ENCODE results near the gene CDK14. TPM values are rescaled to one million over a fixed set of nuclear protein-coding genes. Genes with fewer than 3 reads are reported as not detected.

Gene CDK14
- total RNA-seq, 1 donor from 2014 or later, result 3.2 TPM

DNA sequence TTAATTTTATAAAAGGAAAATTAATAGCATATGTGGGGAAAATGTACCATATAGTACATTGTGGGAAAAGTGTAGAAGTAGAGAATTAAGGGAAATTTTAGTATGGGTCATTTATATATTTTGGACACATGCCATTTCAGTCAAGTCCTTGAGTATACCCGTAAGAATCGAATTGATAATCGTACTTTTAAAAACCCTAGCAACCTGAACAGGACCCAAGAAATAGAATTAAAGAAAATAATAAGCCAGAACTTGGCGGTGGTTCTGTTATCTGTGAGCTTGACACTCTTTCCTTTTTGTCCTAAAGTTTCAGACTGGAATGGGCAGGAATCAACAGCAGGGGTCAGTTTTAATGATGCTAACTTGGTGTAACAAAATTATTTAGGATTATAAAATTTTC is 221.0 kb downstream of the CDK14 start:
- no peak for DNase-seq

DNA sequence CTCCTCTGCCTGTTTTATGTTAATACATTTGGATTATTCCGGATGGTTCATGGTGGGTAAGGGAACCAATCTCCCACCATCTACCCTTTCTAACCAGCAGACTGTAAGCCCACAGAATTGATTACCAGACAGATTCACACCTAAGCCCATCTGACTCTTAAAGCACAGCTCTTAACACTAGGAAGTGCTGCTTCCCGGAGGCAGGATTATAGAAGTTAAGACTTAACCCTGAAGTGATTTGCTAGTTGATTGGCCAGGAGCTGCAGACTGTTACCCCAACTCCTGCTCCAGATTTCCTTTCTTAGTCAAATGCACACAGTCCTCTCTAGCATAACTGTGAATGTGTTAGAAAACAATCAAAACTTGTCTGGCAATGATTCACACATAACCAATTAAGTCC is 221.7 kb downstream of the CDK14 start:
- DNase-seq, result peak; percentile 3

DNA sequence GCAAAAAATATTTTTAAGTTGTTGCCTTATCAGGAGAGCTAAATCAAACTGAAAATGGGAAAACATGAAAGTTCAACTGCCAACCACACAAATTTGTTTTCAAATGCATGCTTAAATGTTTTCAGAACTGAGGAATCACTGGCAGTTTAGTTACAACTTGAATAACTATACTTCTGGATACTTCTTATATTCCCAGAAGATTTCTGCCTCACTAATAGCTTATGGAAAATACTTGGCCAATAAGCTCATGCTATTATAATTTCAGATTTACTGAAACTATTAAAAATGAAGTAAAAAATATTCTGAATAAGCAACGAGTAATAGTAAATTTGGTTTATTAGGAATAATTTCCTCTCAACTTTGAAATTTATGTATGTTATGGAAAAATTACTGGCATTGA is 222.2 kb downstream of the CDK14 start:
- no peak for DNase-seq

DNA sequence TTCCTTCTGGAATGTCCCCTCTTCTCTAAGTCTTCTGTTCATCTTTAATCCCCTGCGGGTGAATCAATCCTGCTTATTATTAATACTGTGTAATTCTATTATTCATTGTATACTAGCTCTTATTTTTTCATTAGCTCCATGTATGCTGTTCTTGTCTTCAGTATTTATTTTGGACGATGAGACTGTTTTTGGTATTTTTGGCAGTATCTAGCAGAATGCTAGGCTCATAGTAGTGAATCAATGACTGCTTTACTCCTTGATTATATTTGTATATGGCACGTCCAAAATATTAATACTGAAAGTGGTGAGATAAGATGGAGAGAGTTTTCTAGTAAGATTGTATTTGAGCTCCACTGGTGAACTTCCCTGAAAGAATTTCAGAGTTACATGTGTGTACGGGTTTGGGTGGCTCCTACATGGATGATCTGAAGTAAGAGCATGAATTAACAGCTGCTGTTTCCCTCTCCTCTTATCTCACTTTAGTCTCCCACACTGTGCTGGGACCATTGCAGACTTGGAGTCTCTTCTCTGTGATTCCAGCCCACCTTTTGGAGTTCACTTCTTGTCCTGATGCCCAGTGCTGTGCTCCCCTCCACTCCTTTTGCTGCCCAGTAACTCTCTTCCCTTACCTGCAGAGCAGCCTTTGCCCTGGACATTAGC is 226.0 kb downstream of the CDK14 start:
- DNase-seq, result no peak

DNA sequence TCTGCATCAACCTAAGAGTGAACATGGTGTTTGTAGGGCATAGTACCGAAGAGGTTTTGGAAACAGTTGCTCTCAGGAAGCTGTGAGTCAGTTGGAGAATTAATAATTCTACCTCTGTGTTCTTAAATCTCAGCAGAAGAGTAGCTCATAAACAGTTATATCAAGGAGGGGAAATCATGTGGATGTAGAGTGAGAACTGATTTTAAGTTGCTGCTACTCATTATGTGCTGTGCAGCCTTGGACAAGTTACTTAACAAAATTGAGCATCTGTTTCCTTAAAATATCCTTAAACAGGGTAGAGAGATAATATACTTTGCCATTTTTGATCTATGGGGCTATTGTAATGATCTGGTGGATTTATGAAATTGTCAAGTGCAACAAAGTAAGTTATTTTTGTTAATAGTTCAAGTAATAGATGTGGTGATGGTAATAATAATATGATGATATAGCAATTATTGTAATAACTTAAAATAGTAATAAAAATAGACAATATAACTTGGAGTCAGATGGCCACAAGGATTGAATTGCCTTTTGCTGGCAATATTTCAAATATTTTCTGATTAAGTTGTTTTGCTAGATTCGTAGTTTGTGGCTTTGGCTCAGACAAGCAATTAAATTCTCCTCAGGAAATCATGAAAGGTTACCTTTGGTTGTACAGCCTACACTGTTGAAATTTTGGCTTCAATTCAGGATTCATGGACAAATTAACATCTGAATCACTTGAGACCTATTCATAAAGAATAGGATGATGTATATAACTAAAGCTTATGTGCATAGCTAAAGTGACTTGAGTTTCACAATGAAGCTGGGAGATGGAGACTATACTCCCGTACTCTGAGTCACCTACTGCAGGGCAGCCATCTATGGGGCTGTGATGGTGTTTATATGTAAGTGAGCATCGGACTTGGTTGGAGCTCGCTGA is 228.5 kb downstream of the CDK14 start:
- DNase-seq, result peak; percentile 67

DNA sequence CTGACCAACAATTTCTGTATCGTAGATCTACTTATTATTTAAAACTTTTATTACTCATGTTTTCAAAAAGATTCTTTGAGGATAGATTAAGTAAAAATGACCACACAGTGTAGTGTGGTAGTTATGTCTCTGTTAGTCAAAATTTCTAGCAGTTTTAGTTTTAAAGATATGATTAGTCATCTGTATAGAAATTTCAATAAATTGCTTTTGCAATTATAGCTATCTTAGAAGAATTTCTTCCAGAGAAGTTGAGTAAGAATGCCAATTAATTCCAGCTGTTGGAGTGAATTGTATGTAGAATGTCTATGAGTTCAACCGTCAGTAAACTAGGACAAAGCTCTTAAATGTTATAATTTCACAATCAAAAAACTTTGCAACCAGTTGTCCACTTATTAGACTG is 229.7 kb downstream of the CDK14 start:
- no peak for DNase-seq

DNA sequence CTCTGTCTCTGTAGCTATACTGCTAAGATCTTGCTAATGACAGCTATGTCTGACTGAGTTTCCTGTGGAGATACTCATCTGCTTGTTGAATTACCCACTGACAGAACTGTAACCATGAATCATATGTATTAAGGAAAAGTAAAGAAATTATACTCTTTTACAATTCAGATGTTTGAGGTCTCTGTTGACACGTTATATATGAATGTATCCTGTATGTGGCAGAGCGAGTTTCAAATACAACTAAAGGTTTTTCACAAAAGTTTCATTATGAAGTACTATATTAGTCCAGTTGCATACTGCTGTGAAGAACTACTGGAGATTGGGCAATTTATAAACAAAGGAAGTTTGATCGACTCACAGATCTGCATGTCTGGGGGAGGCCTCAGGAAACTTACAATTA is 232.5 kb downstream of the CDK14 start:
- DNase-seq, result no peak

DNA sequence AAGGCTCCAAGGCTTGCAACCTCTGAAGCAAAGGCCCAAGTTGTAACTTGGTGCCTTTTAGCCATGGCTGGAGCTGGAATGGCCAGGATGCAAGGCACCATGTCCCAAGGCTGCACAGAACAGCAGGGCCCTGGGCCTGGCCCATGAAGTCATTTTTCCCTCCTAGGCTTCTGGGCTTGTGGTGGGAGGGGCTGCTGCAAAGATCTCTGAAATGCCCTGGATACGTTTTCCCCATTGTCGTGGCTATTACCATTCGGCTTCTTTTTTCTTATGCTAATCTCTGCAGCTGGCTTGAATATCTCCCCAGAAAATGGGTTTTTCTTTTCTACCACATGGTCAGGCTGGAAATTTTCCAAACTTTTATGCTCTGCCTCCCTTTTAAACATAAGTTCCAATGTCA is 234.2 kb downstream of the CDK14 start:
- no peak for DNase-seq

DNA sequence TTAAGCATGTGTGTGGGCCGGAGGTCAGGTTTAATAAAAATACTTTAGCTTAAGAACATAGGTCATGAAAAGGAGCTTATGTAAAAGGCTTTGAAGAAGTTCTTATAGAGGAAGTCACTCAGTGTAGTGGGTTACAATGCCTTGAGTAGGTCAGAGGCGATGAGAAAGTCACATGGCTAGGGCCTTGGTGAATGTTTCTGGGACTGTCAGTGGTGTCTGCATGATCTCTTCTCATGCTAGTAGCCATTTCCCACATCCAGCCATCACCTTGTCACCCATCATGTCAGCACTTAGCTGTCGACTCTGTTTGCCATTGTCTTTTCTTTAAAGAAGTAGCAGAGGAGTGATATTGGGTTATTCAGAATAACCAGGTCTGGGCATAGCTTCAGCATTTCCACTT is 236.6 kb downstream of the CDK14 start:
- DNase-seq, result no peak

DNA sequence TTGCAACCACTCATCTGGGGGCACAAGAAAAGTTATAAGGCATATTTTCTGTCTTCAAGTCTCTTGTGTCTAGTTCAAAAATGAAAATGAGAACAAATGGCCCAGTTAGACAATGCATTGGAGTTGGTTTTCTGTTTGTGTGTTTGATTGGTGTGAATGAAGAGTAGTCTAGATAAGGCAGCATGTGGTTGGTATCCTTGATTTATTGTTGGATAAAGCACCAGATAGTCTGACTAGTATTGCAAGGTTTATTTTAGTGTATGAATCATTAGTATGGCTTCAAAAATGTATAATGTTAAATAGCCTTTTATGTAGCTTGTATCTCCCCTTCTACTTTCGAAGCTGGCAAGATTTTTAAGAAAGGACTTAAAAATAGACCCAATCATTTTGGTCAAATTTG is 237.3 kb downstream of the CDK14 start:
- DNase-seq, result no peak

DNA sequence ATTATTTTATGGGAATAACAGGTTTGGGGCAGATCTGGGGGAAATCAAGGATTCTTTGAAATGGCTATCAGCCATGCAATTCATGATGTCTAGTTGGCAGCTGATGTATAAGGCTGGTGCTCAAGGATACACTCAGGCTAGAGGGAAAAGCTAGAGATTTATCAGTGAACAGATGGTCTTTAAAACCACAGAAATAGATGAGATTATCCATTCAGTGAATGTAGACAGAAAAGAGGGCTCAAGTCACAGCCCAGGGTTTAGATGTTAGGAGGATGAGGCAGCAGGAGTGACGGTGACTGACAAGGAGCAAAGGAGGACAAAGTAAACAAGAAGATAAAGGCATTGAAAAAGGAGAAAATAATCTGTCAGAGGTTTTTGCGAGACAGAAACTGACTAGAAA is 238.7 kb downstream of the CDK14 start:
- DNase-seq, result no peak

DNA sequence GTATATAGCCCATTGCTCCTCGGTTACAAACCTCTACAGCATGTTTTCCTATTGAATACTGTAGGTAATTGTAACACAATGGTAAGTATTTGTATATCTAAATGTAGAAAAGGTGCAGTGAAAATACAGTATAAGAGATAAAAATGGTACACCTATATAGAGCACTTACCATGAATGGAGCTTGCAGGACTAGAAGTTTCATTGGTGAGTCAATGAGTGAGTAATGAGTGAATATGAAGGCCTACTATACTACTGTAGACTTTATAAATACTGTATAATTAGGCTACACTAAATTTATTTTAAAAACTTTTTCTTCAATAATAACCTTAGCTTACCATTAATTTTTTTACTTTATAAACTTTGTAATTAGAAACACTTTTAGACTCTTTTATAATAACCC is 239.7 kb downstream of the CDK14 start:
- no peak for DNase-seq

DNA sequence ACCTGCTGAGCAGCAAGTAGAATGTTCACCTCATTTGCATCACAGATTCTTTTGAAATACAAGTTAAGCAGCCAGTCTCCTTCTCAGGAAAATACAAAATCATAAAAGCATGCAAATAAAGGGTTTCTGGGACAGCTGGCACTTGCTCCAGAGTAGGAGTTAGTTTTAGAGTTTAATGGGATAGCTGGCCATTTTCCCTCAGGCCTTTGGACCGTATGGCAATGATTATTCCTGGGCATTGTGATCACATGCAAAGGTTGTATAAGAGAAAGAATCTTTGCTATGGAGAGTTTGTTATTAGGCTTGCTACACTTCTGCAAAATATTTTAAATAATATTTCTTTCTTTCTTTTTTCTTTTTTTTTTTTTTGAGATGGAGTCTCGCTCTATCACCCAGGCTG is 240.8 kb downstream of the CDK14 start:
- DNase-seq, result no peak

DNA sequence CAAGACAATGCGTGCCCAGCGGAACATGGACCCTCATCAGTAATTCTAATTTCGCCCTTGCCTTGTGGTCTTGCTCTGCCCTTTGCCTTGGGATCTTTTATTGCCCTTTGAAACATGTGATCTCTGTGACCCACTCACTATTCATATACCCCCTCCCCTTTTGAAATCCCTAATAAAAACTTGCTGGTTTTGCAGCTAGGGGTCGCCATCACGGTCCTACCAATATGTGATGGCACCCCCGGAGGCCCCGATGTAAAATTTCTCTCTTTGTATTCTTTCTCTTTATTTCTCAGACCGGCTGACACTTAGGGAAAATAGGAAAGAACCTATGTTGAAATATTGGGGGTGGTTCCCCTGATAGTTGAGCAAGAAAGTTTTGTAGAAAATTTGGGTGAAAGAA is 242.7 kb downstream of the CDK14 start:
- no peak for DNase-seq

DNA sequence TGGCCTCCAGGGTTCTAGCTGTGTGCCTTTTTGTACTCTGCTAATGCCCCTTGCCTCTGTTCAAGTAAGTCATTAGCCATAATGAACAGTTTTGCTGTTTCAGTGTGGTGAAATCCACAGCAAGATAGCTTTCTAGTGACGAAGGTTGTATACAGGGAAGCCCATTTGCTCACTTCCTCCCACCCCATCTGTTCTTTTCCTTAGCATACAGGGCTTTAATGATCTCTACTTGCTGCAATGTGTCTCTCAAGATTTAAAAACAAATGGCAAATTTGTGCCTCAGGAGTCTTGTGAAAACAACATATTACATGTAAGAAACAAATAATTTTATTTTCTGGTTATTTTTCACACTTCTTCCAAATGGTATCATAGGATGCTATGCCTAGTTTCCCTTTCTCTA is 243.2 kb downstream of the CDK14 start:
- no peak for DNase-seq

DNA sequence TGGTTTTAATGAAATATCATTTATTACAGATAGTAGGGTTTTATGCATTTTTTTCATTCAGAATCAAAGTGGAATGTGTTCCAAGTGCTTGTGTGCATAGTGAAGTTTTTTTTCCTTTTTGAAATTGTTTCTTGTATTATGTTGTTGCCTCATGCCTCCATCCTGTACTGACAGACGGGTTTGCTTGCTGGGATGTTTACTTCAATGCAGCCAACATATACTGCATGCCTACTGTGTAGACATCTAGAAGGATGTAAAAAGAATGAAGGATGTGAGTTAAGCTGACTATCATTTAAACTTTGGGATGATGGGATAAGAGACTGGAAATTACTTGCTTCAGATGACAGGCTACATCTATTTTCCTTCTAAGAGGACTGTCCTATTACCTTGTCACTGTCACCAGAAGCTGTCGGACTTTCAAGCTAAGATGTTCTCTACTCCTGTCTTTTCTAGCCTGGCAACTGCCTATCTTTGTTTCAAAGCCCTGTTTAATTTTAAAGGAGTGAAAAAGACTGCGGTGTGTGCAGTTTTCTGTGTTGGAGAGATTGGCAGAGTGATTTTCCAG is 243.7 kb downstream of the CDK14 start:
- DNase-seq, result no peak

DNA sequence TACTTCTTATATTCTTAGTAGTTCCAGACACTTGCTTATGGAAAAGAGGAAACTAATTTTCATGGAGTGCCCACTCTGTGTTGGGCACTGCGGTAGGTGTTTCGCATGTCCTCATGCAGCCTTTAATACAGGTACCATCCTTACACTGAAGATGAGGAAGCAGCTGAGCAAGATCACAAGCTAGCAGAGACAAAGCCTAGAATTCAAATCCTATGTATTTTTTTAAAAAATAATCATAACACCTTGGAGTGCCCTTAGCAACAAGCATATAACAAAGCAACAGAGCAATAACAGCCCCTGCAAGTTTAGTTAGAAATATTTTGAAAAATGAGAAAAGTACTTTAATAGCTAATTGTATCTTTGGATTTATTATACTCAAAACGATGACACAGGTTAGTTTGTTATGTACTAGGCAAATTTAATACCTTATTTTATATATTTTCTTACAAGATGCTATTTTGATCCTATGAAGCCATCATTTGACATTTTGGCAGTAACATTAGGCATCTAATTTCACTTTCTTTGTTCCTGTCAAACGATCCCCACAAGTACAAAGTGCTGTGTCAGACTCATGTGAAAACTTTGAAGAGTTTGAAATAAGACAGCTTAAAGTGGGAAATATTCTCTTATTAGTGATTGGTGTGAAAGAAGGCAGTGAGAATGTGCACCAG is 245.8 kb downstream of the CDK14 start:
- DNase-seq, result no peak

DNA sequence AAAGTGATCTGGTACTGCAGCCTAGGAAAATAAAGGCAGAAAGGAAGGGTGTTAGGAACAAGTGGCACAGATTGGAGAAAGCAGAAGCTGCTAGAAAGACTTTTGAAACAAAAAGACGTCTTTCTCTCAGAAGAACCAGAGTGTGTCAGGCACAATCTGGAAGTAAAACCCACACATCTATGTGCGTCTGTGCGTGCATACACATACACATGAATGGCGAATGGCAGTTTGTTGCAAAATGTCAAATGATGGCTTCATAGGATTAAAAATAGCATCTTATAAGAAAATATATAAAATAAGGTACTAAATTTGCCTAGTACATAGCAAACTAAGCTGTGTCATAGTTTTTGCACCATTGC is 246.3 kb downstream of the CDK14 start:
- DNase-seq, result no peak

DNA sequence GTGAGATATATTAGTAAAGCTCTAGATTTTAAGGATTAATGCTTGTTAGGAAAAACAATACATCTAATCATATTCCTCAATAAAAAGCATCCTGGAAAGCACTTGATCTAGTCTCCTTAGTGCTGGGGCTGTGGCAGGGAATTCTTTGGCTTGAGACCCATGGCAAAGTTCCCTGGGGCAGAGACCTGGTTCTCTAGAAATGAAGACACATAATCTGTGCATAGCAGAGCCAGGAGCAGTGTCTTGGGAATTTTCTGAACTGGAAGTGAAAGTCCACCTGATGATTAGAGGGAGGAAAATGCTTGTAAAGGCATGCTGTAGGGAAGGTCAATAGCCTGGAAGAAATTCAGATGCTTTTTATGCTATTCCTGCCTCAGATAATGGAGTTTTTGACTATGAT is 247.4 kb downstream of the CDK14 start:
- DNase-seq, result no peak

DNA sequence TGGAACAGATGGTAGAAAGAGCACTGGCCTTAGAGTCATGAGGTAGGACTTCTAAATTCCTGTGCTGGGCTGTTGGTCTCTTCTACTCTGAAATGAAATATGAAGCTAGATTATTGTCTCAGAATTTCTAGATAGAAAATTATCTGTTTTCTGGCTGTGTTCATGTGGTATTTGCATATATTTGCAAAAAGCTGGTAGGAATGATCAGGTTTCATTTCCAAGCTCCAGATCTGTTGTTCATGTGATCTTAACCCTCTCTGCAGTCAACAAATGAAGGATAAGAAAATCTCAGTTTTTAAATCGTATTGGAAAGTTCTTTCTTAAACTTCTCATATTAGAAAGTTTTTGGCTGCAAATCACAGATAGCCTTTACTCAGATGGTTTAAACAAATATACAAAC is 248.3 kb downstream of the CDK14 start:
- DNase-seq, result no peak

DNA sequence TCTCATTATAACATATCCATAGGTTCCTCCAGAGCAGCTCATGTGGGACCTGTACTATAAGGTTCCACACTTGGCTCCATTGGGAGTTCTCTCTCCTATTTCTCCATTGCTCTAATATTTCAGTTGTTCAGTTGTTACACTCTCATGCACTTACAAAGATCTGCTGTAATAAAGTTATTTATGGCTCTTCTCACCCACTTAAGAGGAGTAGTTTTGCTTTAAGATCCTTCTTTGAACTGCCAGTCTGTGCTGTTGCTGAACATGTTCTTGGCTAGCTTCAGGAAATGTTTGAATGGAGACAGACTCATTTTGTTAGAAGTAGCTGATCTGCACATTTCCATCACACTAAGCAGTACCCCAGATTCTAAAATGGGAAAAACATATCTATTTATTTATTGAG is 250.1 kb downstream of the CDK14 start:
- DNase-seq, result no peak

DNA sequence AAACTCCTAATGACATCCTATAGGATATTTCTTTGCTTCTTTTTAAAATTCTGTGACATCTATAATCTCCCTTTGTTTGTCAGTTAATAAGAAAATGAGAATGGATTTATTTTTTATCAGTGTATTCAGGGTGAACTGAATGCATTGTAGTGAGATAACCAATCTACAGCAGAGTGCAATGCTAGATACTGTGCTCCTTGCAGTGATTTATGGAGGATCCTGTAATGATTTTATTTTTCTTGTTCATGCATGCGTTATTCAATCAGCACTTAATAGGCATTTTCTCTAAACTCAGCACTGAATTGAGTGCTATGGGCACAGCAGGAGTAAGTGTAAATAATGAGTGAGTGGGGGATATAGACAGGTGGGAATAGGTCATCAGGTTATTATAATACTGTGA is 253.9 kb downstream of the CDK14 start:
- no peak for DNase-seq

DNA sequence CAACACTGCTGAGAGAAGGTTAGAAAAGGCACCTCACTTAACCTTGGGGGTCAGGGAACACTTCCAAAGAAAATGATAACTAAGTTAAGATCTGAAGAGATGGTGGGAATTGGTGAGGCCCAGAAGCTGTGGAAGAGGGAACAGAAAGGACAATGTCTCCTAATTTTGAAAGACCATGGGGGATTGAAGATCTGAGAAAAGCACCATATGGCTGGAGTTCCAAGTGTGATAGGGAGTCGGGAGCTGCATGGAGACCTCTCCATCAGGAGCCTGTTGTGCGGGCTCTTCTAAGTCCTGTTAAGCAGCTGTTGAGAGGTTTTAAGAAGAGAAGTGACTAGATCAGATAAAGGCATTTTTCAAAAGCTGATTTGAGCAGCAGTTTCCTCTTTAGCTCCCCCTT is 254.3 kb downstream of the CDK14 start:
- no peak for DNase-seq

DNA sequence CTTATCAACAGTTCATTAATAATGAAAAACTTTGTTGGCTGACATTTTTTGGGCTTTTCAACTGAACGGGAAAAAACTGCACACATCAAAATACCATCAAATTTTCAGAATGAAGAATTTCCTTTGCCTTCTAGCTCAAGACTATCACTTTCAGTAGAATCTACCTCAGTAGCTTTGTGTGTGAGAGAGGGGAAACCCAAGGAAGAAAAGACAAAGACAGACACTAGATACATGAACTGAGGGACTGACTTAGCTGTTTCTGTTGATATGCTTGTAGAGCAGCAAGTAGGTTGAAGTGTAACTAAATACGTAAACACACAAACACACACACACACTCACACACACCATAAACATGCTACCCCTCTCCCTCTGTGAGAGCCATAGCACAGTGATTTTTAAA is 257.1 kb downstream of the CDK14 start:
- DNase-seq, result no peak
